ENCODE measurements around the gene WNT7B. TPM values are rescaled to one million over a fixed set of nuclear protein-coding genes. Genes with fewer than 3 reads are reported as not detected.

WNT7B gene
- total RNA-seq, 1 experiment from 2014 or later, result 0.33 TPM

DNA sequence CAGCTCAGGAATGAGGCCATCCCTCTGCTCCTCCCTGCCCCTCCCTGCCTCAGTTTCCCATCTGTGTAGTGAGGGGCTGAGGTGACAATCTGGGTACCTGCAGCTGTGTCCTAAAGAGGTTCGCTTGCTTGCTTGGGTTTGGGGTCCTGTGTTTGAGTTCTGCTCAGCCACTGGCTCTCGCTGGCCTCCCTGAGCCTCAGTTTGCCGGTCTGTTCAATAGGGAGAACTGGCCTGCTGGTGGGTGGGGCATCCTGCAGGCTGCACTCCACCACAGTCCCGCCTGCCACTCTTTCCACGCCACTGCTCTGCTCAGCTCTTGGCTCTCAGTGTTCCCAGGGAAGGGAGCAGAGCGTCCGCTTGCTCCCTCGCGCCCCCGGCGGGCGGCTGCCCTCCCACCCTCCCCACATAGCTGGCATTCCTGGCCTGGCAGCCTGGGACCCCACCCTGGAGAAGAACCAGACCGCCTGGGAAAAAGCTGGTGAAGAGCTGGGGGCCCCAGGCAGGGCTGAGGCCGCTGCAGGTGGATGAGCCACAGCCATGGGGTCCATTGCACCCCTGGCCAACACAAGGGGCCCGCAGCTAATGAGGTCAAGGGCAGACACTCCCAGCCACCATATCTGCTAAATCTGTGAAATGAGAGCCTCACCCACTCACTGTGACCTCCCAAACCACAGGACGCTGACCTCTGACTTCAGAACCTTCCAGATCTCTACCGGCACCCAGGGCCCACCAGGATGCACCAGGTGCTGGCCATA lies 15.1 kb downstream of the WNT7B start (continued):
- TF ChIP-seq, protein P1, sequence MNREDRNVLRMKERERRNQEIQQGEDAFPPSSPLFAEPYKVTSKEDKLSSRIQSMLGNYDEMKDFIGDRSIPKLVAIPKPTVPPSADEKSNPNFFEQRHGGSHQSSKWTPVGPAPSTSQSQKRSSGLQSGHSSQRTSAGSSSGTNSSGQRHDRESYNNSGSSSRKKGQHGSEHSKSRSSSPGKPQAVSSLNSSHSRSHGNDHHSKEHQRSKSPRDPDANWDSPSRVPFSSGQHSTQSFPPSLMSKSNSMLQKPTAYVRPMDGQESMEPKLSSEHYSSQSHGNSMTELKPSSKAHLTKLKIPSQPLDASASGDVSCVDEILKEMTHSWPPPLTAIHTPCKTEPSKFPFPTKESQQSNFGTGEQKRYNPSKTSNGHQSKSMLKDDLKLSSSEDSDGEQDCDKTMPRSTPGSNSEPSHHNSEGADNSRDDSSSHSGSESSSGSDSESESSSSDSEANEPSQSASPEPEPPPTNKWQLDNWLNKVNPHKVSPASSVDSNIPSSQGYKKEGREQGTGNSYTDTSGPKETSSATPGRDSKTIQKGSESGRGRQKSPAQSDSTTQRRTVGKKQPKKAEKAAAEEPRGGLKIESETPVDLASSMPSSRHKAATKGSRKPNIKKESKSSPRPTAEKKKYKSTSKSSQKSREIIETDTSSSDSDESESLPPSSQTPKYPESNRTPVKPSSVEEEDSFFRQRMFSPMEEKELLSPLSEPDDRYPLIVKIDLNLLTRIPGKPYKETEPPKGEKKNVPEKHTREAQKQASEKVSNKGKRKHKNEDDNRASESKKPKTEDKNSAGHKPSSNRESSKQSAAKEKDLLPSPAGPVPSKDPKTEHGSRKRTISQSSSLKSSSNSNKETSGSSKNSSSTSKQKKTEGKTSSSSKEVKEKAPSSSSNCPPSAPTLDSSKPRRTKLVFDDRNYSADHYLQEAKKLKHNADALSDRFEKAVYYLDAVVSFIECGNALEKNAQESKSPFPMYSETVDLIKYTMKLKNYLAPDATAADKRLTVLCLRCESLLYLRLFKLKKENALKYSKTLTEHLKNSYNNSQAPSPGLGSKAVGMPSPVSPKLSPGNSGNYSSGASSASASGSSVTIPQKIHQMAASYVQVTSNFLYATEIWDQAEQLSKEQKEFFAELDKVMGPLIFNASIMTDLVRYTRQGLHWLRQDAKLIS (CRISPR knock-in tag; IDR thresholded peaks at IDR 0.05; ENCODE audit: borderline replicate concordance), result no peak
- no peak for TF ChIP-seq ZBTB21 (CRISPR knock-in tag; IDR thresholded peaks at IDR 0.05; ENCODE audit: borderline replicate concordance)
- TF ChIP-seq NR3C1 (CRISPR knock-in tag; conservative IDR thresholded peaks at IDR 0.05; ENCODE audit: low read depth), result no peak
- TF ChIP-seq SP1 (CRISPR knock-in tag; conservative IDR thresholded peaks at IDR 0.05), result no peak

DNA sequence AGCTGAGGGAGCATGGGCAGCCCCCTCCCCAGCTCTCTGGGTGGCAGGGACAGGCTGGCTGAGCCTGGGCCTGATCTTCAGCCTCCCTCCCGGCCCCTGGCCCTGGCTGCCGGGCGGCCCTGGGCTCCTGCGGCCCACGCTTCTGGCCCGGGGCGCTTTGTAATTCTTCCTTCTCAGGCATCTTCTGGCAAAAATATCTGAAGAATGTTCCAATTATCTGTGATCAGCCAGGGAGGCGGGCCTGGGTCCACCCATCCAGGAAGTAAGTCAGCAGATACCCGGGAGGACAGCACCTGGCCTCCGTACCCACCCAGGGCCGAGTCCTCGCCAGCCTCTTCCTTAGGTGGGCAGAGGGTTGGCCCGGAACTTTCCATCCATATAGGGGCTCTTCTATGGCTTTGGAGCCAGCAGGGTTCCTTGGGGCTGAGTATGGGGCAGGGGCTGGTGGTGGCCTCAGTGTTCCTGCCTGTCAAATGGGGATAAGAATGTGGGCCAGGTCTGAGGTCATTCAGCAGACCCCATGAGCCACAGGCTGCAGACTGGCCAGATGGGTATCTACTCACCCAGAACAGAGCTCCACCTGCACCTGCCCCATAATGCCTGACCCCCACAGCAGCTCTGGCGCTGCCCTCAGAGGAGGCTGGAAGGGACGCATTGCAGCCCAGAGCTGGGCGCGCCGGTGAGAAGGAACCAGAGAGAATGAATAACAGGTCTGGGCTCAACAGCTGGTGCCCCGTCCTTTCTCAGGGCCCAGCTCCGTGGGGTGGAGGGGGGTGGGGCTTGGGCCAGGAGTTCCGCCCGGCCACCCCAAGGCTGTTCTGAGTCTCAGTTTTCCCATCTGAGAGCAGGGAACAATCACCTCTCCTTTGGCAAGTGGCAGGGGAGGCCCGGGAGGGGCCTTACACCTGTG lies 16.2 kb downstream of the WNT7B start:
- Mint-ChIP-seq H3K36me3 (no peaks in the 10 kb centered on the region), H3K4me1 (peaks cover 9% of the 10 kb centered on the region; the same call in 1 of the 2 replicates), H3K4me3 (no peak overlapping the region), H3K9me3 (no peaks in the 10 kb centered on the region), H3K27ac (peak overlapping the region; percentile 79; the same call in 1 of the 2 replicates), H3K27me3 (ENCODE audit: low read depth) (no peaks in the 10 kb centered on the region)
- DNase-seq (ENCODE audit: low spot score) (no peak), ATAC-seq (peak; percentile 30)
- TF ChIP-seq NFYB (CRISPR knock-in tag; conservative IDR thresholded peaks at IDR 0.05; ENCODE audit: low read depth), result no peak
- no peak for TF ChIP-seq TEAD1 (CRISPR knock-in tag; IDR thresholded peaks at IDR 0.05)
- TF ChIP-seq EMX1 (CRISPR knock-in tag; IDR thresholded peaks at IDR 0.05), result no peak
- TF ChIP-seq, protein P2, sequence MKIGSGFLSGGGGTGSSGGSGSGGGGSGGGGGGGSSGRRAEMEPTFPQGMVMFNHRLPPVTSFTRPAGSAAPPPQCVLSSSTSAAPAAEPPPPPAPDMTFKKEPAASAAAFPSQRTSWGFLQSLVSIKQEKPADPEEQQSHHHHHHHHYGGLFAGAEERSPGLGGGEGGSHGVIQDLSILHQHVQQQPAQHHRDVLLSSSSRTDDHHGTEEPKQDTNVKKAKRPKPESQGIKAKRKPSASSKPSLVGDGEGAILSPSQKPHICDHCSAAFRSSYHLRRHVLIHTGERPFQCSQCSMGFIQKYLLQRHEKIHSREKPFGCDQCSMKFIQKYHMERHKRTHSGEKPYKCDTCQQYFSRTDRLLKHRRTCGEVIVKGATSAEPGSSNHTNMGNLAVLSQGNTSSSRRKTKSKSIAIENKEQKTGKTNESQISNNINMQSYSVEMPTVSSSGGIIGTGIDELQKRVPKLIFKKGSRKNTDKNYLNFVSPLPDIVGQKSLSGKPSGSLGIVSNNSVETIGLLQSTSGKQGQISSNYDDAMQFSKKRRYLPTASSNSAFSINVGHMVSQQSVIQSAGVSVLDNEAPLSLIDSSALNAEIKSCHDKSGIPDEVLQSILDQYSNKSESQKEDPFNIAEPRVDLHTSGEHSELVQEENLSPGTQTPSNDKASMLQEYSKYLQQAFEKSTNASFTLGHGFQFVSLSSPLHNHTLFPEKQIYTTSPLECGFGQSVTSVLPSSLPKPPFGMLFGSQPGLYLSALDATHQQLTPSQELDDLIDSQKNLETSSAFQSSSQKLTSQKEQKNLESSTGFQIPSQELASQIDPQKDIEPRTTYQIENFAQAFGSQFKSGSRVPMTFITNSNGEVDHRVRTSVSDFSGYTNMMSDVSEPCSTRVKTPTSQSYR (CRISPR knock-in tag; IDR thresholded peaks at IDR 0.05), result no peak
- TF ChIP-seq GTF2I (CRISPR knock-in tag; conservative IDR thresholded peaks at IDR 0.05), result peak; percentile 56; the same call in 1 of the 2 replicates
- CTCF ChIA-PET, result interaction anchor here (1.0 to 2.1 kb wide), 3 partner anchors 9 to 97 kb away, joined by 4 to 6 read pairs (median 5); no protein-coding TSS in a partner anchor
- POLR2A ChIA-PET, result no interaction called here

DNA sequence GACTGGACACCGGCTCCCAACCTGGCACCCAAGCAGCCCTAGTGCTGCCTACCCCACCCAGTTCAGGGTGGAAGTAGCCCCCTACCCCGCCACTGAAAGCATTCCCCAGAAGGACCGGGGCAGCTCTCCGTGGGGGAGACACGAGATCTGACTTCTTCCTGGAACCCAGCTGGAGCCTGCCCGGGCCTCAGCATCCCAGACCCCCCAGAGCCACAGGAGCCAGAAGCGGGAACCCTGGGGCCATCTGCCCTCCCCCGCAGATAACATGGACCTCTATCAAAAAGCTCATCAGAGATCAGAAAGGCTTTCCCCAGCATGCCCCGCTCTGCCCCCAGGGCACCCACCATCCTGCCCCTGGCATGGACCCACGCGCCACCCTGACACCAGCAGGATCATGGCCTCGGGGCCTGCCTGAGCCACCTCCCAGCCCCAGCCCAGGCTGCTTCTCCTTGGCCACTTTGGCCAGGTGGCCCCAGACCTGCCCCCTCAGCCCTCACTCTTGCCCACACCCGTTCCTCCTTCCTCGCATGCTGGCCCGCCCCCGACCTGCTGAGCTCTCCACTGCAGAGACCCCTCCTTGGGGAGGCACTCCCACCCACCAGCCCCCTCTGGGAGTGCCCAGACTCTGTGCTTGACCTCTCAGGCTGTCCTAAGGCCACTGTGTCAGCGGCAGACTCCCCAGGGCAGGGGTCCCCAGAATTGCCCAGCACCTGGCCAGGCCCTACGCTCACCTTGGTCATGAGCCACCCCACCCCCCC lies 17.1 kb downstream of the WNT7B start:
- peaks cover 5% of the 10 kb centered on the region; the same call in 1 of the 2 replicates for H3K4me1 Mint-ChIP-seq
- ATAC-seq, result no peak
- DNase-seq (ENCODE audit: low spot score), result no peak
- no peak overlapping the region for H3K27ac Mint-ChIP-seq
- H3K27me3 Mint-ChIP-seq (ENCODE audit: low read depth), result no peaks in the 10 kb centered on the region
- TF ChIP-seq ZNF423 (CRISPR knock-in tag; IDR thresholded peaks at IDR 0.05), result no peak
- TF ChIP-seq RORB (CRISPR knock-in tag; IDR thresholded peaks at IDR 0.05), result no peak
- TF ChIP-seq, protein P3, sequence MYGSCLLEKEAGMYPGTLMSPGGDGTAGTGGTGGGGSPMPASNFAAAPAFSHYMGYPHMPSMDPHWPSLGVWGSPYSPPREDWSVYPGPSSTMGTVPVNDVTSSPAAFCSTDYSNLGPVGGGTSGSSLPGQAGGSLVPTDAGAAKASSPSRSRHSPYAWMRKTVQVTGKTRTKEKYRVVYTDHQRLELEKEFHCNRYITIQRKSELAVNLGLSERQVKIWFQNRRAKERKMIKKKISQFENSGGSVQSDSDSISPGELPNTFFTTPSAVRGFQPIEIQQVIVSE (CRISPR knock-in tag; IDR thresholded peaks at IDR 0.05; ENCODE audit: borderline replicate concordance), result no peak
- no peak for TF ChIP-seq JUN (CRISPR knock-in tag; IDR thresholded peaks at IDR 0.05)
- TF ChIP-seq, protein P4, sequence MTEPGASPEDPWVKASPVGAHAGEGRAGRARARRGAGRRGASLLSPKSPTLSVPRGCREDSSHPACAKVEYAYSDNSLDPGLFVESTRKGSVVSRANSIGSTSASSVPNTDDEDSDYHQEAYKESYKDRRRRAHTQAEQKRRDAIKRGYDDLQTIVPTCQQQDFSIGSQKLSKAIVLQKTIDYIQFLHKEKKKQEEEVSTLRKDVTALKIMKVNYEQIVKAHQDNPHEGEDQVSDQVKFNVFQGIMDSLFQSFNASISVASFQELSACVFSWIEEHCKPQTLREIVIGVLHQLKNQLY (CRISPR knock-in tag; IDR thresholded peaks at IDR 0.05), result no peak
- no peak for TF ChIP-seq PRRX2 (CRISPR knock-in tag; IDR thresholded peaks at IDR 0.05)
- TF ChIP-seq ESRRA (CRISPR knock-in tag; IDR thresholded peaks at IDR 0.05; ENCODE audit: borderline replicate concordance), result no peak
- TF ChIP-seq MYBL2 (CRISPR knock-in tag; IDR thresholded peaks at IDR 0.05), result no peak
- no peak for TF ChIP-seq ZNF121 (CRISPR knock-in tag; IDR thresholded peaks at IDR 0.05)
- no peaks in the 10 kb centered on the region for H3K9me3 Mint-ChIP-seq
- no peaks in the 10 kb centered on the region for H3K36me3 Mint-ChIP-seq
- no peak overlapping the region for H3K4me3 Mint-ChIP-seq
- ChIA-PET POLR2A (no interaction called here), CTCF (interaction anchor here (1.2 kb wide), 1 partner anchor 10 kb away, joined by 4 read pairs; no protein-coding TSS in a partner anchor)
